HepG2 (cell line): ENCODE data around the gene SETD1B. TPM values are rescaled to one million over a fixed set of nuclear protein-coding genes. Genes with fewer than 3 reads are reported as not detected.
"Not testable (repeated sequence)": the region's sequence is repeated elsewhere in the genome, so short reads cannot be mapped to it uniquely, and the experiment has no call there.

Experiments used
- ATAC-seq: fragments of 200-7000 bp; cut with Tn5 transposase; 3 replicates; pipeline ENCODE4 v1.9.1; 2020; ENCODE audit warnings: mild to moderate bottlenecking, moderate library complexity
- BruUV-seq: library from RNA; stranded (reverse); fragments of 400-500 nt; replicated peaks from 2 replicates; lab custom pipeline; 2021; lab: Mats Ljungman, UMichigan
- CTCF ChIA-PET: fragments of 300-600 bp; formaldehyde crosslinking; extraction: SDS; loops from one replicate; lab custom pipeline; 2021; ENCODE audit warnings: low total read pairs, inconsistent platforms, low intra/inter-chr PET ratio; lab: Yijun Ruan, JAX
- POLR2A ChIA-PET: fragments of 350-600 bp; sonication (Branson Sonifier 250); formaldehyde crosslinking; loops from one replicate; lab custom pipeline; 2020; ENCODE audit warnings: antibody characterized with exemption, inconsistent platforms; lab: Yijun Ruan, JAX
- DNase-seq: peaks from one replicate; pipeline ENCODE4 v3.0.0-alpha.2; 2015; ENCODE audit warnings: low spot score
- FAIRE-seq: peaks from 3 replicates; lab custom pipeline; 2011; peaks lifted over from hg19 to GRCh38; lab: Jason Lieb, UNC
- H2AFZ ChIP-seq: one replicate; pipeline ENCODE4 v1.6.1; 2011; ENCODE audit warnings: low read length, inconsistent platforms
- H3K27ac ChIP-seq: fragments of 300-600 bp; 3 replicates; pipeline ENCODE4 v1.8.0; 2011; ENCODE audit warnings: mixed run types, mild to moderate bottlenecking, mixed read lengths, low read length, inconsistent platforms; ENCODE audit not compliant: insufficient read depth; ENCODE audit errors: extremely low read length
- H3K27me3 ChIP-seq, 2 experiments: fragments of 200-600 bp in 1 of 2; 2 replicates in 1 of 2; 3 replicates in 1 of 2; pipeline versions ENCODE4 v1.6.0 to v1.8.0; 2011; ENCODE audit warnings: low read length in 2 of 2, mild to moderate bottlenecking in 2 of 2, moderate library complexity in 2 of 2, inconsistent platforms in 1 of 2; ENCODE audit not compliant: insufficient read depth in 2 of 2, control insufficient read depth in 1 of 2
- H3K36me3 ChIP-seq, 2 experiments: fragments of 200-600 bp in 1 of 2; replicated peaks in 1 of 2; 2 replicates in 1 of 2; 3 replicates in 1 of 2; pipeline versions ENCODE4 v1.5.1 to v1.8.0; 2011; ENCODE audit warnings: low read length in 2 of 2, inconsistent platforms in 1 of 2; ENCODE audit not compliant: insufficient read depth in 2 of 2, control insufficient read depth in 1 of 2
- H3K4me1 ChIP-seq: 2 replicates; pipeline ENCODE4 v1.5.1; 2012; ENCODE audit warnings: low read length, inconsistent platforms; ENCODE audit not compliant: insufficient read depth
- H3K4me2 ChIP-seq: 2 replicates; pipeline ENCODE4 v1.6.0; 2011; ENCODE audit warnings: low read depth, low read length, inconsistent platforms
- H3K4me3 ChIP-seq, 3 experiments: fragments of 200-600 bp in 1 of 3; sonication (generic), shearing (Covaris generic) in 1 of 3; replicated peaks in 1 of 3; 2 replicates each; pipeline ENCODE4 v1.5.1; 2011 to 2016; ENCODE audit warnings: low read length in 3 of 3, inconsistent platforms in 2 of 3, low read depth in 2 of 3, mild to moderate bottlenecking in 2 of 3, control low read depth in 1 of 3, mixed read lengths in 1 of 3; ENCODE audit not compliant: insufficient read depth in 1 of 3
- H3K79me2 ChIP-seq: one replicate; pipeline ENCODE4 v1.6.1; 2011; ENCODE audit warnings: low read length, inconsistent platforms; ENCODE audit not compliant: insufficient read depth
- H3K9ac ChIP-seq: 2 replicates; pipeline ENCODE4 v1.6.0; 2011; ENCODE audit warnings: mild to moderate bottlenecking, low read depth, low read length, inconsistent platforms; ENCODE audit not compliant: insufficient read depth
- H3K9me3 ChIP-seq: 2 replicates; pipeline ENCODE4 v1.5.1; 2012; ENCODE audit warnings: mild to moderate bottlenecking, low read length
- H4K20me1 ChIP-seq: 2 replicates; pipeline ENCODE4 v1.6.0; 2011; ENCODE audit warnings: inconsistent platforms, mild to moderate bottlenecking, low read length, moderate library complexity; ENCODE audit not compliant: insufficient read depth
- AGO2 ChIP-seq: fragments of 200-400 bp; formaldehyde crosslinking; optimal IDR thresholded peaks from 2 replicates; pipeline ENCODE3; 2017; ENCODE audit warnings: mild to moderate bottlenecking, low read depth, low read length, moderate library complexity
- CHD4 ChIP-seq: fragments of 200-600 bp; sonication (generic); IDR thresholded peaks from 2 replicates; pipeline ENCODE4 v1.7.0; 2017; ENCODE audit warnings: mild to moderate bottlenecking, low read length, borderline replicate concordance
- CTCF ChIP-seq: sonication (generic); formaldehyde crosslinking; IDR thresholded peaks from 2 replicates; pipeline ENCODE4 v1.5.0; 2020; ENCODE audit warnings: mild to moderate bottlenecking, missing genetic modification reagents, moderate library complexity
- ERF ChIP-seq: IDR thresholded peaks from 2 replicates; pipeline ENCODE4 v1.6.1; 2018; ENCODE audit warnings: missing biosample characterization, missing genetic modification reagents
- HNF4G ChIP-seq, 2 experiments: sonication (generic) in 1 of 2; formaldehyde crosslinking in 1 of 2; IDR thresholded peaks; 2 replicates each; pipeline versions ENCODE4 v1.4.0 to v1.6.1; 2011 to 2020; ENCODE audit warnings: borderline replicate concordance in 2 of 2, low read depth in 2 of 2, mild to moderate bottlenecking in 2 of 2, low read length in 1 of 2, missing genetic modification reagents in 1 of 2, moderate library complexity in 1 of 2
- MEIS2 ChIP-seq: sonication (generic); formaldehyde crosslinking; IDR thresholded peaks from 2 replicates; pipeline ENCODE4 v1.9.0; 2021; ENCODE audit warnings: mild to moderate bottlenecking, missing genetic modification reagents
- SRY ChIP-seq: sonication (generic); formaldehyde crosslinking; IDR thresholded peaks from 2 replicates; pipeline ENCODE4 v1.8.0; 2022; ENCODE audit warnings: mild to moderate bottlenecking, missing genetic modification reagents
- TBX2 ChIP-seq: sonication (generic); formaldehyde crosslinking; IDR thresholded peaks from 2 replicates; pipeline ENCODE4 v1.5.0; 2020; ENCODE audit warnings: missing genetic modification reagents, mild to moderate bottlenecking, borderline replicate concordance
- ZBTB25 ChIP-seq: IDR thresholded peaks from 2 replicates; pipeline ENCODE4 v1.6.1; 2018; ENCODE audit warnings: missing genetic modification reagents
- ZFP36L1 ChIP-seq: sonication (generic); formaldehyde crosslinking; IDR thresholded peaks from 2 replicates; pipeline ENCODE4 v1.8.0; 2022; ENCODE audit warnings: mild to moderate bottlenecking, missing genetic modification reagents, moderate library complexity
- ZFP90 ChIP-seq: sonication (generic); formaldehyde crosslinking; IDR thresholded peaks from 2 replicates; pipeline ENCODE4 v1.8.0; 2022; ENCODE audit warnings: missing genetic modification reagents, mild to moderate bottlenecking, inconsistent platforms, borderline replicate concordance
- ZMYM4 ChIP-seq: sonication (generic); formaldehyde crosslinking; IDR thresholded peaks from 2 replicates; pipeline ENCODE4 v1.8.1; 2023; ENCODE audit warnings: mild to moderate bottlenecking, missing genetic modification reagents
- ZNF263 ChIP-seq: sonication (generic); formaldehyde crosslinking; IDR thresholded peaks from 2 replicates; pipeline ENCODE4 v1.4.0; 2020; ENCODE audit warnings: missing genetic modification reagents
- ZNF770 ChIP-seq: sonication (generic); formaldehyde crosslinking; IDR thresholded peaks from 2 replicates; pipeline ENCODE4 v1.5.0; 2020; ENCODE audit warnings: mild to moderate bottlenecking, missing genetic modification reagents
- WGBS: methylation state at CpG from one replicate; pipeline ENCODE4 v1.1.6; 2017; ENCODE audit warnings: low lambda C conversion rate; 5-methylcytosine and 5-hydroxymethylcytosine counted together
- in situ Hi-C: cut with HindIII; loops from 2 replicates; pipeline ENCODE4 v1.10.0; 2017; ENCODE audit warnings: low pct_unique_long_range_greater_than_20kb; ENCODE audit not compliant: extremely low pct_ligation_motif_present
- intact Hi-C: fragments of 100-400 bp; cut with micrococcal nuclease; formaldehyde crosslinking; loops from one replicate; pipeline ENCODE4 v1.10.0; 2022; ENCODE audit not compliant: unreplicated experiment
- polyA plus RNA-seq, 8 experiments: library from polyadenylated mRNA; depleted of rRNA in 3 of 8; stranded (reverse) in 7 of 8; unstranded in 1 of 8; fragments of >200 nt; fragmentation: Illumina TruSeq in 4 of 8; extraction: Trizol in 4 of 8; gene quantifications; 2 replicates each; pipeline versions ENCODE4 v1.2.1 to v1.2.3, GENCODE V29; 2011 to 2016; ENCODE audit warnings: low read depth in 4 of 8, missing spikeins in 1 of 8, mixed read lengths in 1 of 8; ENCODE audit not compliant: insufficient read depth in 1 of 8
- total RNA-seq, 5 experiments: library from RNA; depleted of rRNA; stranded (reverse); fragments of >200 nt; fragmentation: Illumina TruSeq; extraction: Trizol; gene quantifications; 2 replicates each; pipeline ENCODE4 v1.2.3, GENCODE V29; 2016; ENCODE audit warnings: low read depth in 1 of 5
- TF ChIP-seq, protein P1 (sequence below): sonication (generic); formaldehyde crosslinking; IDR thresholded peaks from 2 replicates; pipeline ENCODE4 v1.8.0; 2022; ENCODE audit warnings: mild to moderate bottlenecking, missing genetic modification reagents; ENCODE audit not compliant: insufficient replicate concordance

Gene SETD1B
- total and polyA plus RNA-seq, 2 of the 13 experiments (the other 11 are each of a cell fraction or from before 2014, with no cell fraction given) = 1.1 to 1.4 TPM

- TF ChIP-seq, protein P1, sequence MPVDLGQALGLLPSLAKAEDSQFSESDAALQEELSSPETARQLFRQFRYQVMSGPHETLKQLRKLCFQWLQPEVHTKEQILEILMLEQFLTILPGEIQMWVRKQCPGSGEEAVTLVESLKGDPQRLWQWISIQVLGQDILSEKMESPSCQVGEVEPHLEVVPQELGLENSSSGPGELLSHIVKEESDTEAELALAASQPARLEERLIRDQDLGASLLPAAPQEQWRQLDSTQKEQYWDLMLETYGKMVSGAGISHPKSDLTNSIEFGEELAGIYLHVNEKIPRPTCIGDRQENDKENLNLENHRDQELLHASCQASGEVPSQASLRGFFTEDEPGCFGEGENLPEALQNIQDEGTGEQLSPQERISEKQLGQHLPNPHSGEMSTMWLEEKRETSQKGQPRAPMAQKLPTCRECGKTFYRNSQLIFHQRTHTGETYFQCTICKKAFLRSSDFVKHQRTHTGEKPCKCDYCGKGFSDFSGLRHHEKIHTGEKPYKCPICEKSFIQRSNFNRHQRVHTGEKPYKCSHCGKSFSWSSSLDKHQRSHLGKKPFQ (CRISPR knock-in tag) = no peak
- TF ChIP-seq CTCF (CRISPR knock-in tag) = 0 out of 2 replicates have a peak, but pooled peaks have one; percentile 6
- TF ChIP-seq ZFP90 (CRISPR knock-in tag) = 0 out of 2 replicates have a peak, but pooled peaks have one; percentile 20
- 0 out of 2 replicates have a peak, but pooled peaks have one; percentile 30 for TF ChIP-seq ERF
- TF ChIP-seq AGO2 = no peak
- no peak for TF ChIP-seq TBX2 (CRISPR knock-in tag)
- peak; percentile 66; the same call in 1 of the 2 replicates for TF ChIP-seq HNF4G (IDR thresholded peaks at IDR 0.05; ENCODE audit: borderline replicate concordance, low read depth, low read length)
- TF ChIP-seq HNF4G (CRISPR knock-in tag; IDR thresholded peaks at IDR 0.05; ENCODE audit: borderline replicate concordance, low read depth) = no peak
Measured at GRCh38 chr12:121860257-121860656, 56.4 kb downstream of the SETD1B start (continued).

DNA sequence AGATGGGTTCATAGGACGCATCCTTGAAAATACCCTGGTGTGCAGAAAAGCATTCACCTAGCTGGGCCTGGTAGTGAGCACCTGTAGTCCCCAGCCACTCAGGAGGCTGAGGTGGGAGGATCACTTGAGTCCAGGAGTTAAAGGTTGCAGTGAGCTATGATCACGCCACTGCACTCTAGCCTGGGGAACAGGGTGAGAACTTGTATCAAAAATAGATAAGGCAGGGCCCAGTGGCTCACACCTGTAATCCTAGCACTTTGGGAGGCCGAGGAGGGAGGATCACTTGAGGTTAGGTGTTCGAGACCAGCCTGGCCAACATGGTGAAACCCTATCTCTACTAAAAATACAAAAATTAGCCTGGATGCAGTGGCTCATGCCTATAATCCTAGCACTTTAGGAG is 56.9 kb downstream of the SETD1B start:
- ATAC-seq, FAIRE-seq, H3K9me3 ChIP-seq, BruUV-seq, H2AFZ ChIP-seq, H3K79me2 ChIP-seq, in situ Hi-C loops, H3K27me3 ChIP-seq, CTCF ChIA-PET, intact Hi-C loops, H3K36me3 ChIP-seq, H4K20me1 ChIP-seq, DNase-seq: not testable (repeated sequence)
- Histone ChIP-seq H3K4me1 (peaks cover 76% of the 10 kb centered on the region), H3K27ac (peak overlapping the region; percentile 100), H3K9ac (peak overlapping the region; percentile 93; the same call in 1 of the 2 replicates), H3K4me2 (peak overlapping the region; percentile 98), H3K4me3 (peak overlapping the region in 1 of 3 experiments; percentile 78; a peak in 1 of 6 replicates)
- WGBS = 84% methylated on average over 3 of the region's 4 CpGs
- POLR2A ChIA-PET = interaction anchor here (1.3 to 6.4 kb wide), 4 partner anchors 16 to 65 kb away, joined by 5 to 52 read pairs (median 32); partner anchors contain the start of genes PSMD9 and SETD1B
- 0 out of 2 replicates have a peak, but pooled peaks have one; percentile 9 for TF ChIP-seq ZFP90 (CRISPR knock-in tag)
- TF ChIP-seq ZFP36L1 (CRISPR knock-in tag) = 0 out of 2 replicates have a peak, but pooled peaks have one; percentile 42
- TF ChIP-seq CHD4 = peak; percentile 57; the same call in 1 of the 2 replicates
- 0 out of 2 replicates have a peak, but pooled peaks have one; percentile 11 for TF ChIP-seq MEIS2 (CRISPR knock-in tag)
- TF ChIP-seq ZBTB25 (CRISPR knock-in tag) = 0 out of 2 replicates have a peak, but pooled peaks have one; percentile 12
- TF ChIP-seq SRY = 0 out of 2 replicates have a peak, but pooled peaks have one; percentile 50
- TF ChIP-seq ZNF770 (CRISPR knock-in tag) = peak; percentile 93
- TF ChIP-seq ZMYM4 (CRISPR knock-in tag) = 0 out of 2 replicates have a peak, but pooled peaks have one; percentile 7
- peak; percentile 49; the same call in 1 of the 2 replicates for TF ChIP-seq ZNF263 (CRISPR knock-in tag)
